ENCODE data around the gene FOXP1.

FOXP1 gene

GRCh38 chr3:71317749-71318457 lies 265.6 kb downstream of the FOXP1 start:
- TF ChIP-seq CTCF (IDR thresholded peaks at IDR 0.05; ENCODE audit: low read depth, low read length) = no peak

GRCh38 chr3:71317140-71317539 lies 266.4 kb downstream of the FOXP1 start:
- in situ Hi-C loops (cut with HindIII; ENCODE audit: low sequenced_read_pairs) = no loop called here
- no peak for DNase-seq (ENCODE audit: low read depth, low spot score)
- H3K4me3 ChIP-seq (ENCODE audit: low read depth, low read length) = no peak overlapping the region
- no peak for TF ChIP-seq CTCF (IDR thresholded peaks at IDR 0.05; ENCODE audit: low read depth, low read length)

More at GRCh38 chr3:71317749-71318457, 265.6 kb downstream of the FOXP1 start:
- H3K4me3 ChIP-seq (ENCODE audit: low read depth, low read length) = no peak overlapping the region
- no peak for DNase-seq (ENCODE audit: low read depth, low spot score)
- in situ Hi-C loops (cut with HindIII; ENCODE audit: low sequenced_read_pairs) = no loop called here

GRCh38 chr3:71316066-71316777 lies 267.3 kb downstream of the FOXP1 start:
- no peak overlapping the region for H3K4me3 ChIP-seq (ENCODE audit: low read depth, low read length)
- no peak for TF ChIP-seq CTCF (IDR thresholded peaks at IDR 0.05; ENCODE audit: low read depth, low read length)
- in situ Hi-C loops (cut with HindIII; ENCODE audit: low sequenced_read_pairs) = no loop called here
- no peak for DNase-seq (ENCODE audit: low read depth, low spot score)

- no peak for TF ChIP-seq CTCF (IDR thresholded peaks at IDR 0.05; ENCODE audit: low read depth, low read length)
- in situ Hi-C loops (cut with HindIII; ENCODE audit: low sequenced_read_pairs) = no loop called here
Measured at GRCh38 chr3:71315431-71315830, 268.1 kb downstream of the FOXP1 start.

GRCh38 chr3:71313844-71314243 lies 269.7 kb downstream of the FOXP1 start:
- no peak for DNase-seq (ENCODE audit: low read depth, low spot score)
- H3K4me3 ChIP-seq (ENCODE audit: low read depth, low read length) = no peak overlapping the region
- in situ Hi-C loops (cut with HindIII; ENCODE audit: low sequenced_read_pairs) = no loop called here
- no peak for TF ChIP-seq CTCF (IDR thresholded peaks at IDR 0.05; ENCODE audit: low read depth, low read length)

More at GRCh38 chr3:71315431-71315830, 268.1 kb downstream of the FOXP1 start:
- no peak overlapping the region for H3K4me3 ChIP-seq (ENCODE audit: low read depth, low read length)
- DNase-seq (ENCODE audit: low read depth, low spot score) = no peak

- in situ Hi-C loops (cut with HindIII; ENCODE audit: low sequenced_read_pairs) = no loop called here
- TF ChIP-seq CTCF (IDR thresholded peaks at IDR 0.05; ENCODE audit: low read depth, low read length) = no peak
Measured at GRCh38 chr3:71312461-71312860, 271.1 kb downstream of the FOXP1 start.

More at GRCh38 chr3:71312461-71312860, 271.1 kb downstream of the FOXP1 start:
- no peak overlapping the region for H3K4me3 ChIP-seq (ENCODE audit: low read depth, low read length)
- no peak for DNase-seq (ENCODE audit: low read depth, low spot score)

Data from astrocyte of the spinal cord (primary cell).